Stimulated activated CD4-positive, alpha-beta T cell treated with anti-CD3 and anti-CD28 coated beads, Interleukin-1b, Interleukin-23, amount 100 ng/mL, for 48 hours (primary cell): ENCODE measurements around the gene CLEC7A.

ENCODE experiments used
- DNase-seq: peaks from one replicate; pipeline ENCODE4 v3.0.0-alpha.2; 2020

CLEC7A gene

DNA sequence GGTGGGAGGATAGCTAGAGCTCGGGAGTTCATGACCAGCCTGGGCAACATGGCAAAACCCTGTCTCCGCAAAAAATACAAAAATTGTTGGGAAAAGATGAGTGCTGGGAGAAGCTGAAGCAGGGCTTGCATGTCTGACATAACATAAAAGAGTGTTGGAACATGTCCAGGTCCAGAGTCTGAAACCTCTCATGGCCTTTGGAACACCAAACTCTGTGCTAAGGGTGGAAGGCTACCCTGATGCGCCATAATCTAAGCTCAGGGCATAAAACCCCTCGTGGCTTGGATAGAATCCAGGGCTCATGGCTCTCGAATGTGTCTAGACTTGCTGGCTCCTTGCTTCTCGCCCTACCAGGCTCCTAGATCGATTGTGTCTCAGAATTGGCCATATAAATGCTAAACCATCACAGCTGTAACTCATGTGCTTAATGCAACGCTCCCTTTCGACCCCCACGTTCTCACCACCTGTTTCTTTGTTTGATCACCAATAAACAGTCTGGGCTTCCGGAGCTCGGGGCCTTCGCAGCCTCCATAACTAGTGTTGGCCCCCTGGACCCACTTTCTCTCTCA, 6.7 kb upstream of the CLEC7A start:
- DNase-seq: no peak

DNA sequence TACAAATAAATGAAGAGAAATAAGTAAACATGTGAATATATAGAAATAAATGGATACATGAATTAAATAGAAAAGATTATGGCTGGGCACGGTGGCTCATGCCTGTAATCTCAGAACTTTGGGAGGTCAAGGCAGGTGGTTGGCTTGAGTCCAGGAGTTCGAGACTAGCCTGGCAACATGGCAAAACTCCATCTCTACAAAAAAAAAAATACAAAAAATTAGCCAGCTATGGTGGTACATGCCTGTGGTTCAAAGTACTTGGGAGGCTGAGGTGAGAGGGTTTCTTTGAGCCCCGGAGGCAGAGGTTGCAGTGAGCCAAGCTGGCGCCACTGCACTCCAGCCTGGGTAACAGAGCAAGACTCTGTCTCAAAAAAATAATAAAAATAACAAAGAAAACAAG, 5.1 kb upstream of the CLEC7A start:
- DNase-seq: no peak

DNA sequence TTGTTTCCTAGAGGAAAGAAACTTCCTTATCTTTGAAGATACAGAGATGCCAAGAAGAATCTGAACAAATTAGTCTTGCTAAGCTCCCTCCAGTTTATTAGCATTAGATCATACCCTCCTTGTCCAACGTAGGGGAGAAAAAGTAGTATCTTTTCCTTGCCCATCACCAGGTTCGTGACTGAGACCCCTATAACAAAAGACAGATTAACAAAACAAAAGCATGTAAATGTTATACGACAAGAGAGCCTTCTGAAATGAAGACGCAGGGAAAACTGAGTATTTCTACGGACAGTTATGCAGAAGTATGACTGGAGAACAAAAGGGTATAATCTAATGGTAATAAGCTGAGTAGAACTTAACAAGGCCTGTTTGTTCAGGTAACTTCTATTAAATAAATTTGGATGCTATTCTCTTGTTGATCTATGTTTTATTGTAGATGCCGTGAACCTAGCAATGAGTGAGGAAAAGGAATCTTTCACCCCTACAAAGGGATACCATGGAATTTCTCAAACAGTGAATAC, 2.9 kb upstream of the CLEC7A start:
- DNase-seq: no peak

DNA sequence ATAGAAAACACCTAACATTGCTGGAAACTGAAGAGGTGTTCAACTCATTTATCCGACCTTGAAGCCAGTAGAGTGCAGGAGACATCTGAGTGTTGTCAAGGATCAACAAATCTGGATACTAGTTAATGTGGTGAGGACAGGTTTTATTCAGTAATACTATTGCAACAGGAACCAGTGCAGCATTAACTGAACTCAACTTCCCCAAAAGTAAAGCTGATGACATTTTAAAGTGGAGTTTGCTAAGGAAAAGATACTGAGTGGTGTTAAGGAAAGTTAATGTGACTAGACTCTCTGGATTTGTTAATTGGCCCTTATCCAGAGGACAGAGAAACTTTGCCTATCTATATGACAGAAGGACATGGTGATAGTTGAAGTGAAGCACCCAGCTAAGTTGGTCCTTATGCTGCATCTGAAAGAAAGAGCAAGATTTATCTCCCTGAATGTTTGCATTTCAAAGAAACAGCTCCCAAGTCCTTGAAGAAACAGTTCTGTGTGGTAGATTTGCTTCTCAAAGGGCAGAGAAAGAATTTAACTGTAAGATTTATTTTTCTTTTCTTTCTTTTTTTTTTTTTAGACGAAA, 1.2 kb upstream of the CLEC7A start:
- DNase-seq: no peak

DNA sequence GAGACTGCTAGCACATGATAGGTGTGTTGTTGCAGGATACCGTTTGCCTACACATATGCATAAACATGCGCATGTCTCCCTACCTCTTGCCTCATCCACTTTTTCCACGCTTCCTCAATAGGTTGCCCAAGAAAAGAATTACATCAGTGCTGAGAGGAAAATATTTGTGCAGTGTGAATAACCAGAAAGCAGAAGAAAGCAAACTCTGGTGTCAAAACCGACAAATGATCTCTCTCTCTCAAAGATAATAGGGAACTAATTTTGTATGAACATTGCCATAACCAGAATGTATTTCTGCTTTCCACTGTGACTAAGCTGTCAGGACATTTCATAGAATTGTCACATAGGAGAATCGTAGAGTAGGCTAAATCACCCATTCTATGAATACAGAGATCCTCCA, 1.3 kb downstream of the CLEC7A start:
- DNase-seq: no peak

DNA sequence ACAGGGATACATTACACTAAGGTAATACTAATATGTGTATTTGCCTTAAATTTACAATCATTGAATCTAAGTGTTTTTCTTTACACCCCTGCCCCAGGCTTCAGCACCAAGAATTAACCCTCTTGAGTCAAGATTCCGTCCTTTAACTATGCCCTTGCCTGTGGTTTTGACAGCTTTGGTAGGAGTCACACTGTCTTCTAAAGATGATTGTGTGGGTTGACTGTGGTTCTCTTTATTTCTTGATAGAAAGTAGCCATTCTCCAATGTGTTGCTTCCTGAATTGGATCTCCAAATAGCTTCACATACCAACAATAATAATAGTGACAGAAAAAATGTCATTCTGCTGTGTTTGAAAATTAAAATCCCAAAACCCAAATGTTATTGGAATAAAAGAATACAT, 3.6 kb downstream of the CLEC7A start:
- DNase-seq: no peak

DNA sequence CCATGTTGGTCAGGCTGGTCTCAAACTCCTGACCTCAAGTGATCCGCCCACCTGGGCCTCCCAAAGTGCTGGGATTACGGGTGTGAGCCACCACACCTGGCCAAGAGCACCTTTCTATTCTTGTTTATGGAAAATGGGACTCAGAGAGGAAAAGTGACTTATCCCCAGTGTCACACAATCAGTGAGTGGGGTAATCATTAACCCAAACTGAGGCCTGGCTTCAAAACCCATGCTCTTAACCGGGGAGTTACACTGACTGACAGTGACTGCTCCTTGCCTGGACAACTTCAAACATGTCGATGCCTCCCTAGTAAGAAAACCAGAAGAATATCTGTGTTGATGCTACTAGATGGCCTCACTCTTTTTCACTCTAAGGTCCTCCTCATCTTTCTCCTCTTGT, 7.3 kb downstream of the CLEC7A start:
- no peak for DNase-seq

DNA sequence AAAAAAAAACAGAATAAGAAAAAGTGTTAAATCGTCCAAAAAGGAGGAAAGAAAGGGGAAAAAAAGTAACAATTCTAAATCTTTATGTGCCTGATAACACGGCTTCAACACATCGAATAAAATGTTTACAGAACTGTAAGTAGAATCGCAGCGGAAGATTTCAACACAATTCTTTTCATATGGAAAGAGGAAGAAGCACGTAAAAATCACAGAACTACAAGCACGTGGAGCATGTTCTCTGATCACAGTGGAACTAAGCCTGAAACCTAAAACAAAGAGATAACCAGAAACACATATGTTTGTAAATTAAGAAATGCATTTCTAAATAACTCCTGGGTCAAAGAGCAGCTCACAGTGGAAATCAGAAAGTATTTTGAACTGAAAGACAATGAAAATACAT, 8.7 kb downstream of the CLEC7A start:
- DNase-seq: no peak

DNA sequence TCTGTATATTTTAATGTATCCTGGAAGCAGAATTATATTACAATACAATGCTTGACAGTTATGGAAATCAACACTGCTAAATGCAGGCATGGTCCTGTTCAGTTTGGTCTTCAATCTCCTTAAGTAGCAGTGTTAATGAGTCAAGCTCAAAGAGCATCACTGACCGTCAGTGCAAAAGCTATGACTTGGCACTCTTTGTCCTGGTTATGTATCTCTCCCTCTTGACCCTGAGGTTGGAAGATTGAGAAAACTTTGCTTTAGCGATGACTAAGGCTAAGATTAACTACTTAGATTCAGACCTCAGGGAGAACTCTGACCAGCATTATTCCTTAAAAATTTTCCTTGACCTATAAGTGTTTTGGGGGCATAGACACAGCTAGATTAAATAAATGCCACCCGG, 10.9 kb downstream of the CLEC7A start:
- no peak for DNase-seq

DNA sequence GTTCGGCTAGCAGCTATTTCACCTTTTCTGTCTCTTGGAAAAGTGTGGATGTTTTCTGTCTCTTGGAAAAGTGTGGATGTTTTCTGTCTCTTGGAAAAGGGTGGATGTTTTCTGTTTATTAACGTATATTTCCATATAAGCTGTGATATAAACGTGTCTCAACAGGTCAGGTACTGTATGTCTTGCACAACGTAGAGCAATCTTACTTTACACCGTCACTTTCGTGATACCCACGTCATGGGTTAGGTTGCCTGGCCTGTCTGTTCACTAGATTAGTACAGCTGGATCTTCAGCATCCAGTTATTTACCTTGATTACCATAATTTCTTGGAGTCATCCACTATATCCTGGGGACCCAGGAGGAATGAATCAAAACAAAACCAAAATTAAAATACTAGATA, 14.1 kb downstream of the CLEC7A start:
- no peak for DNase-seq

DNA sequence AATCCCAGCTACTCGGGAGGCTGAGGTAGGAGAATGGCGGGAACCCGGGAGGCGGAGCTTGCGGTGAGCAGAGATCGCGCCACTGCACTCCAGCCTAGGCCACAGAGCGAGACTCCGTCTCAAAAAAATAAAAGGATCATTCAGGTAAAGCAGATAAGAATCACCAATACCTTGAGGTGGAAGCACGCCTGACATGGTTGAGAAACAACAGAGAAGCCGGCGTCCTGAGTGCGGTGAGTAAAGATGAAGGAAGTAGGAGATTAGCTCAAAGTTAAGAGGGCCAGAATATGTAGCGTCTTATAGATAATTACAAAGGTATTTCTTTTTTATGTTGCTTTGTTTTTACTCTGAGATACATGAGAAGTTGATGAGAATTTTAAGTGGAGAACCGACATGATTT, 14.7 kb downstream of the CLEC7A start:
- DNase-seq: no peak

DNA sequence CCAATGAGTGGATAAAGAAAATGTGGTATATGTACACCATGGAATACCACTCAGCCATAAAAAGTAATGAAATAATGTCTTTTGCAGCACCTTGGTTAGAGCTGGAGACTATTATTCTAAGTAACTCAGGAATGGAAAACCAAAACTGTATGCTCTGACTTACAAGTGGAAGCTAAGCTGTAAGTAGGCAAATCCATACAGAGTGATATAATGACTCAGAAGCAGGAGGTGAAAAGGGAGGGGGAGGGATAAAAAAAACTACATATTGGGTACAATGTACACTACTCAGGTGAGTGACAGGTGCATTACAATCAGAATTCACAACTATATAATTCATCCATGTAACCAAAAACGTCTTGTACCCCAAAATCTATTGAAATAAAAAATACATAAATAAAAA, 16.1 kb downstream of the CLEC7A start:
- no peak for DNase-seq

DNA sequence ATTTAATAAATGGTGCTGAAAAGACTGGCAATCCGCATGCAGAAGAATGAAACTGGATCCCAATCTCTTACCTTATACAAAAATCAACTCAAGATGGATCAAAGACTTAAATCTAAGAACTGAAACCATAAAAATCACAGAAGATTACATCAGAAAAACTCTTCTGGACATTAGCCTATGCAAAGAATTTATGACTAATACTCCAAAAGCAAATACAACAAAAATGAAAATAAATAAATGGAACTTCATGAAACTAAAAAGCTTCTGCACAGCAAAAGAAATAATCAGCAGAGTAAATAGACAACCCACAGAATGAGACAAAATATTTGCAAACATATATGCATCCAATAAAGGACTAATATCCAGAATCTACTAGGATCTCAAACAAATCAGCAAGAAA, 16.9 kb downstream of the CLEC7A start:
- DNase-seq: no peak

DNA sequence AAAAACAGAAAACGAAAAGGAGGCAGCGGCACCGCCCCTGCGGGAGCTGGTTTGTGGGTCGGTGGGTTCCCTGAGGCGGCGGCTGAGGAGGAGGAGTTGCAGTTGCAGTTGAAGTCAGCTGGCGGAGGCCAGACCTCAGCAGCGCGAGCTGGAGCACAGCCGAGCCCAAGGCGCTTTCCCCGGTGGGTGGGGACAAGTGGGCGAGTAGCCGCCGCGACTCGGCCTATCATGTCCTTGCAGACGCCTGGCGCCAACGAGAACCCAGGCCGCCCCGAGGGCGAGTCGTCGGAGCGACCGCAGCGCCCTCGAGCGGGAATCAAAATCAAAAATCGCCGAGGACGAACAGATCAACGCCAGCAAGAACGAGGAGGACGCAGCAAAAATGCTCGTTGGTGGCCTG, 18.5 kb downstream of the CLEC7A start:
- DNase-seq: no peak

DNA sequence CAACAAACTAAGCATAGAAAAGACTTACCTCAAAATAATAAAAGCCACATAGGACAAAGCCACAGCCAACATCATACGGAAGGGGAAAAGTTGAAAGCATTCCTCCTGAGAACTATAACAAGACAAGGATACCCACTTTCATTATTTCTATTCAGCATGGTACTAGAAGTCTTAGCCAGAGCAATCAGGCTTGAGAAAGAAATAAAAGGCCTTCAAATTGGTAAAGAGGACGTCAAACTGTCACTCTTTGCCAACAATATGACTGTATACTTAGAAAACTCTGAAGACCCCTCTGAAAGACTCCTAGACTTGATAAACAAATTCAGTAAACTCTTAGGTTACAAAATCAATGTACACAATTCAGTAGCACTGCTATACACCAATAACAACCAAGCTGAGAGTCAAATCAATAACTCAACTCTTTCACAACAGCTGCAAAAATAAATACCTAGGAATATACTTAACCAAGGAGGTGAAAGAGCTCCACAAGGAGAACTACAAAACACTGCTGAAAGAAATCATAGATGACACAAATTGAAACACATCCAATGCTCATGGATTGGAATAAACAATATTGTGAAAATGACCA, 19.6 kb downstream of the CLEC7A start:
- DNase-seq: no peak

DNA sequence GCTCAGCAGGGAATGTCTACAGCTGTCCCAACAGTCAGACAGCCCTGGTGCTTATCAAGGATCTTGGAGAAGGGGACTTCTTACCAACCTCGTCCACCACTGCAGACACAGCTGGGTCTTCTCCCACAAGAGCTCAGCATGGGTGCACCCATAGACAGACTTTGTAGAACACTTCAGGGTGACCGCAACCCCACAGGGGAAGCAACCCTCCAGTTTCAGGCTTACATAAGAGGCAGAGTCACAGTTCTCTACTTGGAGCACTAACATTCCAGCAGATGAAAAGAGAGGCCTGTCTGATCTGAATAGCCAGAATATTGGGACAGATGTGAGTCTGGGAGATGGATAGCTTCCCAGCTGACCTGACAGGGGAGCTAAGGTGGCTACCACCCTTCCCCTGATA, 27.7 kb downstream of the CLEC7A start:
- DNase-seq: no peak

DNA sequence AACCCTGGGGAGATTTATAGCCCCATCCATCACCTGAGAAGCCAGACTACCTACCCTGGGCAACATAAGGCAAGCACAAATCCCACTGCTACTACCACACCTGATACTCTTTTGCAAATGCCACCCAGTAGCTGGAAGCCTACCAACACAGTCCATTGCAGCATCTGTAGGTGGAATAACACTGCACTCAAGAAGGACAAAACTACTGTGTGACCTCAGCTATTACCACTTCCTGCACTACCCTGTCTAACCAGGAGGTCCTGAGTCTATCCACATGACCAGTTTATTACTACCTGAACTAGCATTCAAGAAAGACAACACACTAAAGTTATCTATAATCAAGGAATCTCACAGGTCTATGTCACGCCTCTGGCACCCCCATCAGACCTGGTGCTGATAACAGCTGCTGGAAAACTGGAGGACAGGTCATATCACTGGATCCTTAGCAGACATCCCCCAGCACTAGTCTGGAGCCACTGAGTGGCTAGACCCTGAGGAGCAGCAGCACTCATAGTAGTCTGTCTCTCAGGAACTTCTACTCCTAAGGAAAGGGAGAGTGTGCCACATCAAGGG, 28.3 kb downstream of the CLEC7A start:
- DNase-seq: no peak

DNA sequence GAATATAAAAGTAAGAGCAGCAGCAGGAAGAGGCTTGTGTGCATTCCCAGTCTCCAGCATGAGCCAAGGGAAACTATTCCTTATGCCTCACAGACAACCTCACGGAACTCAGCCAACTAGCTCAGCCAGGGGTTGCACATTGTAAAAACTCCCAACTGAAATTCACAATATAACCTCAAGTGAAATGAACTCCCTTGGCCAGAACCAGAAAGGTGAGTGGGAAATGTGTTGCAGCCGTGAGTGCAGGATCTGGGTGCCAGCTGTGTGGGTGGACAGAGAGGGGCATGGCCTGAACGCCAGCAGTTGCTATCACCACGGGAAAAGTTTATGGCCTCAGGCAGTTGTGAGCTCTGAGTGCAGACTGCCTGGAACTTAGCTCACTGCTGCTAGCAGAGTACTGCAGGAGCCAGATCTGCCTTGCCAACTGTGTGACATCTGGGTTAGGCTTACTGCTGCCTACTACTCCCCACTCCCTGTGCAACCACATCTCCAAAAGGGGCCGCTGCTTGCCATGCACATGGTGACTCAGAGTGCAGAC, 28.9 kb downstream of the CLEC7A start:
- DNase-seq: no peak

DNA sequence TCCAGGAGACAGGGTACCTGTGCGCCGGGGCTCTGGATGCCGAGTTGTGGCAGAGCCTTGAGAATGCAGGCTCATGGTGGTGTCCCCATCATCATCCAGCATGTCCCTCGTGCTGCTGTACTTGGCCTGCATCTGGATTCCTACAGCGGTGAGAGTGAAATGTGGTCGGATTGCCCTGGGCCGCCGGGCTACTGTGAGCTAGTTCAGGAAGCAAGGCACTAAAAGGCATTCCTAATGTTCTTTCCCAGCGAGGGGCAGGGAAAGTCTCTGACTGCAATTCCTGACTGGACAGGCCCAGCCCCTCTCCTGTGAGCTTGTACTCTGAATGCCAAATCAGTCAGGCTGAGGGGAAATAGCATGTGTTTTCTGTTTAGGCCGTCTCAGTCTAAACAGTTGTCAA, 31.2 kb downstream of the CLEC7A start, which contains the start of gene CLEC1A:
Gene CLEC1A (minus strand): TSS at position 195 of the 400 bp plus-strand sequence. CDS start 63 bp downstream, at position 132.
- DNase-seq: no peak

DNA sequence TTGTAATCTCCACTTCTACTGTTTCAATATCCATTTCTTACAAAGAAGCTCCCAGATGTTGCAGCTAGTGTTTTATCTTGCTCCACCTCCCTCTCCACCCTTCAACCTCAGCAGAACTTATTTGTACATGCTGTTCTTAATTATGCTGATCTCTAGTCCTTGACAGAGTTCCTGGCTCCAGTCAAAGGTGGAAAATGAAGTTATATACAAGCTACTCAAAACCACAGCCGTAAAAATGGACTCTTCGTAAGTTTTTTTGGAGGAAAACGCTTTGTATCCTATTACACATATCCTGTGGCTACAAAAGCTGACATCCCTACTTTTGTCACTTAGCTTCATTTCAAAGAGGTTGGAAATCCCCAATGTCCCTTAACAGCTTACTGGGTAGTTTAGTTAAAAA, 32.5 kb downstream of the CLEC7A start:
- no peak for DNase-seq

DNA sequence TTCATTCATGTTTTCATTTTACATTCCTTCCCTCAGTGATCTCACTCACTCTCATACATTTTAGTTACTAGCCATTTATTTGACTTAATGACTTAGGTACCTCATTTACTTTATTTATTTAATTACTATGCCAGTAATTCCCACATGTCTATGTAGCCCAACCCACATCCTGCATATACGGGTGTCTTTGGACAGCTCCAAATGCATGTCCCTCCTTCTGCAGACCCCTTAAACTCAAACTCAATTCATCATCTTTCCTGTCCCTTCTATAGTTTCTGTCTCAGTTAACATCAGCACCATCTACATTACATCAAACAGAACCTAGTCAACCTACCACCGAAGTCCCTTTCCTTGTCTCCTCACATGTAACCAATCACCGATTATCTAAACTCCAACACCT, 34.0 kb downstream of the CLEC7A start:
- no peak for DNase-seq

DNA sequence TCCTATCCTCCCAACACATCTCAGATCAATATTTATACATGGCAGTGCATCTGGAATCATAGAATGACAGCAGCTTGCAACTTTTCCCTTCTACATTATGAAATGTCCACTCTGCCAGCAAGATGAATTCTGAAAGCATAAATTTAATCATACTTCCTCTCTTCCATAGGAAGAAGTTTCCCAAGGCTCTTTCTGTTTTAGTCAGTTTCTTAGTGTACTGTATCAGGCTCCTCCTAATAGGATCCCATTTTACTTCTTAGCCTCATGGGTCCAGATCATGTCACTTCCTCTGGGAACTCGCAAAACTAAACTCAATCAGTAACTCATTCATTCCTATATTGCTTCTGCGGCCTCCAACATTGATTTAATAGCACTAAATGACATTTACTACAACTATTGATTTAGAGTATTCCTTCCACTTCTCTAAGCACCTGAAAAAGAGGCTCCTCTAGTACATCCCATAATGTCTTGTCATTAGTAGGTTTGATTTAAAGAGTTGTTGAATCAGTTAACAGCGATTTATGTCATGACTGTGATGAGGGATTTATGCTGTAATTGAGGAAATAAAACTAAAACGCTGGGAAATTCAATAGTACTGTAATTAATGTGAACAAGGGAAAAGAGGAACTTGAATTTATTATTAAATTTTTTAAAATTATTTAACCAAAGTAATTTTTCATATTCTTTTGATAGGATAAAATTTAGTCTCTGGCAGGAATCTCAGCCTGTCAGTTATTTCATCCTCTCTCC, 35.2 kb downstream of the CLEC7A start:
- DNase-seq: no peak
